SK-N-SH treated with all-trans-retinoic acid at 6 μM for 48 hours (cell line): ENCODE measurements around the gene LIMK2.

Experiments used
- ATAC-seq: fragments of 200-7000 bp; cut with Tn5 transposase; 3 replicates; pipeline ENCODE4 v1.9.1; 2020; ENCODE audit warnings: mild to moderate bottlenecking, moderate library complexity
- ARNTL ChIP-seq: fragments of 450-650 bp; formaldehyde crosslinking; IDR thresholded peaks from 2 replicates; pipeline ENCODE4 v1.5.0; 2020; ENCODE audit warnings: low read depth, mild to moderate bottlenecking, moderate library complexity, borderline replicate concordance
- BACH2 ChIP-seq: fragments of 250-450 bp; sonication (Bioruptor Pico); IDR thresholded peaks from 2 replicates; pipeline ENCODE4 v1.9.0; 2021; ENCODE audit warnings: mild to moderate bottlenecking, borderline replicate concordance
- CSDC2 ChIP-seq: fragments of 250-450 bp; sonication (Bioruptor Pico); IDR thresholded peaks from 2 replicates; pipeline ENCODE4 v1.5.0; 2020; ENCODE audit warnings: mild to moderate bottlenecking, moderate library complexity
- ESRRG ChIP-seq: fragments of 250-450 bp; sonication (Bioruptor Pico); IDR thresholded peaks from 2 replicates; pipeline ENCODE4 v1.6.1; 2021; ENCODE audit warnings: mild to moderate bottlenecking
- GLIS3 ChIP-seq: fragments of 250-450 bp; sonication (Bioruptor Pico); IDR thresholded peaks from 2 replicates; pipeline ENCODE4 v1.5.0; 2020; ENCODE audit warnings: mild to moderate bottlenecking, moderate library complexity
- ISL1 ChIP-seq: fragments of 250-450 bp; sonication (Bioruptor Pico); IDR thresholded peaks from 2 replicates; pipeline ENCODE4 v2.1.2; 2022; ENCODE audit warnings: mild to moderate bottlenecking, moderate library complexity
- OSR1 ChIP-seq: fragments of 250-450 bp; sonication (Bioruptor Pico); IDR thresholded peaks from 2 replicates; pipeline ENCODE4 v1.8.0; 2022; ENCODE audit warnings: moderate library complexity, mild to moderate bottlenecking, inconsistent platforms
- RARB ChIP-seq: fragments of 250-450 bp; sonication (Bioruptor Pico); IDR thresholded peaks from 2 replicates; pipeline ENCODE4 v1.8.0; 2021; ENCODE audit warnings: mild to moderate bottlenecking, moderate library complexity
- SNAI2 ChIP-seq: fragments of 250-450 bp; sonication (Bioruptor Pico); IDR thresholded peaks from 2 replicates; pipeline ENCODE4 v1.5.0; 2020; ENCODE audit warnings: mild to moderate bottlenecking, moderate library complexity
- TCF4 ChIP-seq: fragments of 250-450 bp; sonication (Bioruptor Pico); IDR thresholded peaks from 2 replicates; pipeline ENCODE4 v1.8.0; 2021; ENCODE audit warnings: mild to moderate bottlenecking, moderate library complexity, borderline replicate concordance
- TOX ChIP-seq: fragments of 250-450 bp; sonication (Bioruptor Pico); IDR thresholded peaks from 2 replicates; pipeline ENCODE4 v1.8.0; 2021; ENCODE audit warnings: mild to moderate bottlenecking, moderate library complexity, borderline replicate concordance
- ZC3H10 ChIP-seq: fragments of 250-450 bp; sonication (Bioruptor Pico); IDR thresholded peaks from 2 replicates; pipeline ENCODE4 v1.5.1; 2021; ENCODE audit warnings: mild to moderate bottlenecking, moderate library complexity
- ZFP3 ChIP-seq: fragments of 250-450 bp; sonication (Bioruptor Pico); IDR thresholded peaks from 2 replicates; pipeline ENCODE4 v1.5.0; 2020; ENCODE audit warnings: mild to moderate bottlenecking, moderate library complexity
- ZFP30 ChIP-seq: fragments of 450-650 bp; formaldehyde crosslinking; IDR thresholded peaks from 2 replicates; pipeline ENCODE4 v1.5.0; 2022; ENCODE audit warnings: mild to moderate bottlenecking, moderate library complexity
- ZNF565 ChIP-seq: fragments of 450-650 bp; formaldehyde crosslinking; conservative IDR thresholded peaks from 2 replicates; pipeline ENCODE4 v1.5.0; 2020; ENCODE audit warnings: low read depth, mild to moderate bottlenecking, moderate library complexity
- ZNF70 ChIP-seq: fragments of 450-650 bp; formaldehyde crosslinking; IDR thresholded peaks from 2 replicates; pipeline ENCODE4 v1.5.0; 2020; ENCODE audit warnings: mild to moderate bottlenecking, moderate library complexity
- ZNF8 ChIP-seq: fragments of 450-650 bp; formaldehyde crosslinking; IDR thresholded peaks from 2 replicates; pipeline ENCODE4 v1.5.0; 2020; ENCODE audit warnings: mild to moderate bottlenecking, moderate library complexity
- TF ChIP-seq, protein P1 (sequence below): fragments of 250-450 bp; sonication (Bioruptor Pico); IDR thresholded peaks from 2 replicates; pipeline ENCODE4 v1.8.0; 2020; ENCODE audit warnings: mild to moderate bottlenecking, moderate library complexity, borderline replicate concordance
- TF ChIP-seq, protein P2 (sequence below): fragments of 250-450 bp; sonication (Bioruptor Pico); IDR thresholded peaks from 2 replicates; pipeline ENCODE4 v1.8.0; 2021; ENCODE audit warnings: low read depth, mild to moderate bottlenecking, moderate library complexity, borderline replicate concordance
- TF ChIP-seq, protein P3 (sequence below): fragments of 250-450 bp; sonication (Bioruptor Pico); IDR thresholded peaks from 2 replicates; pipeline ENCODE4 v1.5.1; 2021; ENCODE audit warnings: mild to moderate bottlenecking, moderate library complexity
- TF ChIP-seq, protein P4 (sequence below): fragments of 250-450 bp; sonication (Bioruptor Pico); IDR thresholded peaks from 2 replicates; pipeline ENCODE4 v1.5.0; 2020; ENCODE audit warnings: mild to moderate bottlenecking, moderate library complexity
- TF ChIP-seq, protein P5 (sequence below): fragments of 250-450 bp; sonication (Bioruptor Pico); IDR thresholded peaks from 2 replicates; pipeline ENCODE4 v1.5.1; 2020; ENCODE audit warnings: low read depth, mild to moderate bottlenecking, moderate library complexity

LIMK2 gene

DNA sequence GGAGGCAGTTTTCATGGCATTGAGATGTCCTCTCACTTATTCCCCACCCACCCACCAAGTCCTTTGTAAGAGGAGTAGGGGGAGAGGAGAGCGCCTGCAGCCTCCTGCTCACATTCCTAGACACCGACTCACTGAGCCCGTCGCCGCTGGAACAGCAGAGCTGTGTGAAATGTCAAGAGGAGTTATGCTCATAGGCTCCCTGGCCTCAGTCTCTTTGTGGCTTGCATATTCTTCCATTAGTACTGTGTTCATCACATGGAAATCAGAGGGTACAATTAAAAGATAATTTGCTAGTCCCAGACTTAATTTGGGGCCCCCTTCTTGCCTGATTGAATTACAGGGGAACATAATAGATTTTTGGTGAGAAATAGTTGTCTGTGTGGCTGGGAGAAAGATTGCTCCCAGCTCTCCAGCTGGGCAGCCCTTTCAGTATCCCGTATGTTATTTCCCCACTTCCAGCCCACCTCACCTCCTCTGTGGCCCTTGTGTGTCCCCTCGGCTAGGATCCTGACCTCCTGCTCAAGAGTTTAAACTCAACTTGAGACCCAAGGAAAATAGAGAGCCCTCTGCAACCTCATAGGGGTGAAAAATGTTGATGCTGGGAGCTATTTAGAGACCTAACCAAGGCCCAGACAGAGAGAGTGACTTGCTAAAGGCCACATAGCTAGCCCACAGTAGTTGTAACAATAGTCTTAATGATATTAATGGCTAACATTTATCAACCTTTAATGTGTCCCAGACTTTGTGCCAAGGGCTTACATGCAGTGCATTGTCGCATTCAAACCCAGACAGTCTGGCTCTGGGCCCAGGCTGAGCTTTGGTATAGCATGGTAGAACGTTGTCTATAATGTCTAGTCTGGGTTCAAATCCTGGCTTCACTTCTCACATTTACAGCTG, 32.2 kb downstream of the LIMK2 start:
- ATAC-seq = peak; percentile 84

DNA sequence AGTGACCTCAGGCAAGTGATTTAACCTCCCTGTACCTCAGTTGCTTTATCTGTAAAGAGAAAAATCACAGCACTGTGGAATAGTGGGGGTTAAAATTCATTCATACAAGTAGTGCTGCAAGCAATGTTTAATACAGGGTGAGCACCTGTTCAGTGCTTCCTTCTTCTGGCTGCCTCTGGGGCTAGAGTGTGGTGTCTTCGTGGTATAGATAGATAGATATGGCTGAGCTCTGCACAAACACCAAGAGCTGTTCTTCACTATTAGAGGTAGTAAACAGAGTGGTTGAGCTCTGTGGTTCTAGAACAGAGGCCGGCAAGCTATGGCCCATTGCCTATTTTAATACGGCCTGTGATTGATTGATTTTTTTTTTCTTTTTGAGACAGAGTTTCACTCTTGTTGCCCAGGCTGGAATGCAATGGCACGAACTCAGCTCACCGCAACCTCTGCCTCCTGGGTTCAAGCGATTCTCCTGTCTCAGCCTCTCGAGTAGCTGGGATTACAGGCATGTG, 32.9 kb downstream of the LIMK2 start:
- ATAC-seq = no peak
- TF ChIP-seq, protein P1, sequence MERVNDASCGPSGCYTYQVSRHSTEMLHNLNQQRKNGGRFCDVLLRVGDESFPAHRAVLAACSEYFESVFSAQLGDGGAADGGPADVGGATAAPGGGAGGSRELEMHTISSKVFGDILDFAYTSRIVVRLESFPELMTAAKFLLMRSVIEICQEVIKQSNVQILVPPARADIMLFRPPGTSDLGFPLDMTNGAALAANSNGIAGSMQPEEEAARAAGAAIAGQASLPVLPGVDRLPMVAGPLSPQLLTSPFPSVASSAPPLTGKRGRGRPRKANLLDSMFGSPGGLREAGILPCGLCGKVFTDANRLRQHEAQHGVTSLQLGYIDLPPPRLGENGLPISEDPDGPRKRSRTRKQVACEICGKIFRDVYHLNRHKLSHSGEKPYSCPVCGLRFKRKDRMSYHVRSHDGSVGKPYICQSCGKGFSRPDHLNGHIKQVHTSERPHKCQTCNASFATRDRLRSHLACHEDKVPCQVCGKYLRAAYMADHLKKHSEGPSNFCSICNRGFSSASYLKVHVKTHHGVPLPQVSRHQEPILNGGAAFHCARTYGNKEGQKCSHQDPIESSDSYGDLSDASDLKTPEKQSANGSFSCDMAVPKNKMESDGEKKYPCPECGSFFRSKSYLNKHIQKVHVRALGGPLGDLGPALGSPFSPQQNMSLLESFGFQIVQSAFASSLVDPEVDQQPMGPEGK (CRISPR knock-in tag) = no peak
- TF ChIP-seq ZFP30 (CRISPR knock-in tag) (no peak), ZNF70 (no peak), ZFP3 (CRISPR knock-in tag) (no peak), SNAI2 (CRISPR knock-in tag) (no peak), OSR1 (CRISPR knock-in tag) (no peak), ESRRG (no peak), TCF4 (CRISPR knock-in tag) (no peak), ZNF565 (CRISPR knock-in tag) (no peak), ARNTL (CRISPR knock-in tag) (no peak), ZNF8 (CRISPR knock-in tag) (no peak)
- TF ChIP-seq, protein P2, sequence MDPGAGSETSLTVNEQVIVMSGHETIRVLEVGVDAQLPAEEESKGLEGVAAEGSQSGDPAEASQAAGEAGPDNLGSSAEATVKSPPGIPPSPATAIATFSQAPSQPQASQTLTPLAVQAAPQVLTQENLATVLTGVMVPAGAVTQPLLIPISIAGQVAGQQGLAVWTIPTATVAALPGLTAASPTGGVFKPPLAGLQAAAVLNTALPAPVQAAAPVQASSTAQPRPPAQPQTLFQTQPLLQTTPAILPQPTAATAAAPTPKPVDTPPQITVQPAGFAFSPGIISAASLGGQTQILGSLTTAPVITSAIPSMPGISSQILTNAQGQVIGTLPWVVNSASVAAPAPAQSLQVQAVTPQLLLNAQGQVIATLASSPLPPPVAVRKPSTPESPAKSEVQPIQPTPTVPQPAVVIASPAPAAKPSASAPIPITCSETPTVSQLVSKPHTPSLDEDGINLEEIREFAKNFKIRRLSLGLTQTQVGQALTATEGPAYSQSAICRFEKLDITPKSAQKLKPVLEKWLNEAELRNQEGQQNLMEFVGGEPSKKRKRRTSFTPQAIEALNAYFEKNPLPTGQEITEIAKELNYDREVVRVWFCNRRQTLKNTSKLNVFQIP = no peak

More for the DNA sequence above, 32.2 kb downstream of the LIMK2 start:
- TF ChIP-seq ZFP30 (CRISPR knock-in tag) (no peak), ARNTL (CRISPR knock-in tag) (no peak), SNAI2 (CRISPR knock-in tag) (no peak), RARB (CRISPR knock-in tag) (no peak), ISL1 (CRISPR knock-in tag) (peak; percentile 97), BACH2 (CRISPR knock-in tag) (no peak), ZFP3 (CRISPR knock-in tag) (peak; percentile 14; the same call in 1 of the 2 replicates), TOX (no peak), TCF4 (CRISPR knock-in tag) (no peak), ESRRG (no peak), OSR1 (CRISPR knock-in tag) (no peak), ZNF8 (CRISPR knock-in tag) (no peak), GLIS3 (CRISPR knock-in tag) (no peak), CSDC2 (CRISPR knock-in tag) (no peak), ZNF565 (CRISPR knock-in tag) (no peak), ZNF70 (no peak), ZC3H10 (CRISPR knock-in tag) (peak; percentile 24; the same call in 1 of the 2 replicates)
- TF ChIP-seq, protein P3, sequence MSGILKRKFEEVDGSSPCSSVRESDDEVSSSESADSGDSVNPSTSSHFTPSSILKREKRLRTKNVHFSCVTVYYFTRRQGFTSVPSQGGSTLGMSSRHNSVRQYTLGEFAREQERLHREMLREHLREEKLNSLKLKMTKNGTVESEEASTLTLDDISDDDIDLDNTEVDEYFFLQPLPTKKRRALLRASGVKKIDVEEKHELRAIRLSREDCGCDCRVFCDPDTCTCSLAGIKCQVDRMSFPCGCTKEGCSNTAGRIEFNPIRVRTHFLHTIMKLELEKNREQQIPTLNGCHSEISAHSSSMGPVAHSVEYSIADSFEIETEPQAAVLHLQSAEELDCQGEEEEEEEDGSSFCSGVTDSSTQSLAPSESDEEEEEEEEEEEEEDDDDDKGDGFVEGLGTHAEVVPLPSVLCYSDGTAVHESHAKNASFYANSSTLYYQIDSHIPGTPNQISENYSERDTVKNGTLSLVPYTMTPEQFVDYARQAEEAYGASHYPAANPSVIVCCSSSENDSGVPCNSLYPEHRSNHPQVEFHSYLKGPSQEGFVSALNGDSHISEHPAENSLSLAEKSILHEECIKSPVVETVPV (CRISPR knock-in tag) = no peak
- TF ChIP-seq, protein P1 (CRISPR knock-in tag) = peak; percentile 89; the same call in 1 of the 2 replicates
- TF ChIP-seq, protein P2 = 0 out of 2 replicates have a peak, but pooled peaks have one; percentile 47
- TF ChIP-seq, protein P4, sequence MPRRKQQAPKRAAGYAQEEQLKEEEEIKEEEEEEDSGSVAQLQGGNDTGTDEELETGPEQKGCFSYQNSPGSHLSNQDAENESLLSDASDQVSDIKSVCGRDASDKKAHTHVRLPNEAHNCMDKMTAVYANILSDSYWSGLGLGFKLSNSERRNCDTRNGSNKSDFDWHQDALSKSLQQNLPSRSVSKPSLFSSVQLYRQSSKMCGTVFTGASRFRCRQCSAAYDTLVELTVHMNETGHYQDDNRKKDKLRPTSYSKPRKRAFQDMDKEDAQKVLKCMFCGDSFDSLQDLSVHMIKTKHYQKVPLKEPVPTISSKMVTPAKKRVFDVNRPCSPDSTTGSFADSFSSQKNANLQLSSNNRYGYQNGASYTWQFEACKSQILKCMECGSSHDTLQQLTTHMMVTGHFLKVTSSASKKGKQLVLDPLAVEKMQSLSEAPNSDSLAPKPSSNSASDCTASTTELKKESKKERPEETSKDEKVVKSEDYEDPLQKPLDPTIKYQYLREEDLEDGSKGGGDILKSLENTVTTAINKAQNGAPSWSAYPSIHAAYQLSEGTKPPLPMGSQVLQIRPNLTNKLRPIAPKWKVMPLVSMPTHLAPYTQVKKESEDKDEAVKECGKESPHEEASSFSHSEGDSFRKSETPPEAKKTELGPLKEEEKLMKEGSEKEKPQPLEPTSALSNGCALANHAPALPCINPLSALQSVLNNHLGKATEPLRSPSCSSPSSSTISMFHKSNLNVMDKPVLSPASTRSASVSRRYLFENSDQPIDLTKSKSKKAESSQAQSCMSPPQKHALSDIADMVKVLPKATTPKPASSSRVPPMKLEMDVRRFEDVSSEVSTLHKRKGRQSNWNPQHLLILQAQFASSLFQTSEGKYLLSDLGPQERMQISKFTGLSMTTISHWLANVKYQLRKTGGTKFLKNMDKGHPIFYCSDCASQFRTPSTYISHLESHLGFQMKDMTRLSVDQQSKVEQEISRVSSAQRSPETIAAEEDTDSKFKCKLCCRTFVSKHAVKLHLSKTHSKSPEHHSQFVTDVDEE = no peak
- TF ChIP-seq, protein P5, sequence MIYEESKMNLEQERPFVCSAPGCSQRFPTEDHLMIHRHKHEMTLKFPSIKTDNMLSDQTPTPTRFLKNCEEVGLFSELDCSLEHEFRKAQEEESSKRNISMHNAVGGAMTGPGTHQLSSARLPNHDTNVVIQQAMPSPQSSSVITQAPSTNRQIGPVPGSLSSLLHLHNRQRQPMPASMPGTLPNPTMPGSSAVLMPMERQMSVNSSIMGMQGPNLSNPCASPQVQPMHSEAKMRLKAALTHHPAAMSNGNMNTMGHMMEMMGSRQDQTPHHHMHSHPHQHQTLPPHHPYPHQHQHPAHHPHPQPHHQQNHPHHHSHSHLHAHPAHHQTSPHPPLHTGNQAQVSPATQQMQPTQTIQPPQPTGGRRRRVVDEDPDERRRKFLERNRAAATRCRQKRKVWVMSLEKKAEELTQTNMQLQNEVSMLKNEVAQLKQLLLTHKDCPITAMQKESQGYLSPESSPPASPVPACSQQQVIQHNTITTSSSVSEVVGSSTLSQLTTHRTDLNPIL (CRISPR knock-in tag) = peak; percentile 62
